ENCODE results near the gene LTBP1. TPM values are rescaled to one million over a fixed set of nuclear protein-coding genes. Genes with fewer than 3 reads are reported as not detected.

The LTBP1 gene
- total and polyA plus RNA-seq, 10 of the 15 experiments (the other 5 are each of a cell fraction or from before 2014, with no cell fraction given): 0.01 to 0.28 (median 0.12) TPM; not detected in 2

GRCh38 chr2:33094303-33094702, 147.6 kb downstream of the LTBP1 start (continued):
- no peak for TF ChIP-seq SPI1 (IDR thresholded peaks at IDR 0.05; ENCODE audit: borderline replicate concordance, insufficient read depth, low read depth, low read length)
- TF ChIP-seq PML (IDR thresholded peaks at IDR 0.05; ENCODE audit: low read length): no peak
- TF ChIP-seq MLLT1 (IDR thresholded peaks at IDR 0.05): no peak
- TF ChIP-seq IRF5 (IDR thresholded peaks at IDR 0.05; ENCODE audit: borderline replicate concordance): no peak
- no peak for TF ChIP-seq YBX1 (IDR thresholded peaks at IDR 0.05)
- TF ChIP-seq RFX5 (IDR thresholded peaks at IDR 0.05; ENCODE audit: low read depth, low read length): no peak
- TF ChIP-seq USF2 (IDR thresholded peaks at IDR 0.05; ENCODE audit: borderline replicate concordance, low read depth, low read length): no peak
- TF ChIP-seq SIX5 (IDR thresholded peaks at IDR 0.05; ENCODE audit: low read depth, low read length, severe bottlenecking): no peak
- no peak for TF ChIP-seq POLR2AphosphoS5 (IDR thresholded peaks at IDR 0.05; ENCODE audit: low read length)
- TF ChIP-seq CBX3 (IDR thresholded peaks at IDR 0.05; ENCODE audit: borderline replicate concordance, low read depth): no peak

GRCh38 chr2:33099989-33100388, 153.2 kb downstream of the LTBP1 start:
- CTCF ChIA-PET: no interaction called here
- no peak for FAIRE-seq
- WGBS (ENCODE audit: insufficient coverage, insufficient replicate concordance, low lambda C conversion rate, missing lambda C conversion rate): 84% methylated on average over 4 of the region's 4 CpGs
- TF ChIP-seq SP1 (IDR thresholded peaks at IDR 0.05; ENCODE audit: low read depth, low read length): no peak
- no peak for TF ChIP-seq GATAD2B (conservative IDR thresholded peaks at IDR 0.05; ENCODE audit: low read depth)
- no peak for TF ChIP-seq FOXM1 (IDR thresholded peaks at IDR 0.05; ENCODE audit: low read depth, low read length)
- TF ChIP-seq STAT1 (conservative IDR thresholded peaks at IDR 0.05): no peak
- no peak for TF ChIP-seq POLR2AphosphoS5 (IDR thresholded peaks at IDR 0.05; ENCODE audit: low read length)
- TF ChIP-seq BCL11A (IDR thresholded peaks at IDR 0.05; ENCODE audit: low read depth, low read length): no peak
- no peak for TF ChIP-seq PAX5 (IDR thresholded peaks at IDR 0.05; ENCODE audit: borderline replicate concordance, low read depth, low read length)
- no peak for TF ChIP-seq IKZF2 (IDR thresholded peaks at IDR 0.05)
- TF ChIP-seq MAX (IDR thresholded peaks at IDR 0.05; ENCODE audit: low read depth, low read length): no peak
- no peak for TF ChIP-seq RBBP5 (conservative IDR thresholded peaks at IDR 0.05)
- no peak for TF ChIP-seq SPI1 (IDR thresholded peaks at IDR 0.05; ENCODE audit: borderline replicate concordance, insufficient read depth, low read depth, low read length)
- TF ChIP-seq DPF2 (IDR thresholded peaks at IDR 0.05): no peak
- TF ChIP-seq TARDBP (IDR thresholded peaks at IDR 0.05; ENCODE audit: borderline replicate concordance): no peak
- no peak for TF ChIP-seq RUNX3 (IDR thresholded peaks at IDR 0.05; ENCODE audit: low read length)
- no peak for TF ChIP-seq HDGF (IDR thresholded peaks at IDR 0.05)

More at GRCh38 chr2:33099989-33100388, 153.2 kb downstream of the LTBP1 start:
- in situ Hi-C loops (cut with MboI) (no loop called here), intact Hi-C loops (cut with micrococcal nuclease; ENCODE audit: unreplicated experiment) (no loop called here)
- no peaks in the 10 kb centered on the region for H3K9me3 ChIP-seq (replicated peaks; ENCODE audit: control insufficient read depth, insufficient read depth, low read length)
- no peaks in the 10 kb centered on the region for H4K20me1 ChIP-seq (ENCODE audit: control insufficient read depth, insufficient read depth)
- ChIA-PET SMC1A (ENCODE audit: uncharacterized antibody, unreplicated experiment) (interaction anchor here (0.6 kb wide), 1 partner anchor 401 kb away, joined by 3 read pairs; no protein-coding TSS in a partner anchor), POLR2A (no interaction called here), RAD21 (ENCODE audit: unreplicated experiment) (no interaction called here)
- no peak overlapping the region for H3K4me2 ChIP-seq (ENCODE audit: control insufficient read depth, insufficient read depth)
- no peaks in the 10 kb centered on the region for H3K79me2 ChIP-seq (ENCODE audit: control insufficient read depth, insufficient read depth, low read length)
- H3K9ac ChIP-seq (ENCODE audit: control insufficient read depth, insufficient read depth, low read length): no peak overlapping the region
- H3K4me3 ChIP-seq: no peak overlapping the region
- DNase-seq (ENCODE audit: low read depth, low spot score) (no peak), ATAC-seq (no peak)
- H3K36me3 ChIP-seq (ENCODE audit: control insufficient read depth in 2 of 2, insufficient read depth in 2 of 2, low read length in 1 of 2): no peaks in the 10 kb centered on the region
- no peak overlapping the region for H2AFZ ChIP-seq (ENCODE audit: control insufficient read depth, low read depth, low read length)
- BruUV-seq (replicated peaks): no TSS peak
- H3K27ac ChIP-seq (ENCODE audit: control insufficient read depth, insufficient read depth): no peak overlapping the region
- H3K27me3 ChIP-seq (replicated peaks in 1 of 2; ENCODE audit: control insufficient read depth in 2 of 2, insufficient read depth in 2 of 2, low read length in 1 of 2): no peaks in the 10 kb centered on the region
- H3K4me1 ChIP-seq (ENCODE audit: control insufficient read depth, insufficient read depth, low read length): no peaks in the 10 kb centered on the region

Measured in GM12878 (cell line).